ENCODE data around the gene PUSL1.

The PUSL1 gene

DNA sequence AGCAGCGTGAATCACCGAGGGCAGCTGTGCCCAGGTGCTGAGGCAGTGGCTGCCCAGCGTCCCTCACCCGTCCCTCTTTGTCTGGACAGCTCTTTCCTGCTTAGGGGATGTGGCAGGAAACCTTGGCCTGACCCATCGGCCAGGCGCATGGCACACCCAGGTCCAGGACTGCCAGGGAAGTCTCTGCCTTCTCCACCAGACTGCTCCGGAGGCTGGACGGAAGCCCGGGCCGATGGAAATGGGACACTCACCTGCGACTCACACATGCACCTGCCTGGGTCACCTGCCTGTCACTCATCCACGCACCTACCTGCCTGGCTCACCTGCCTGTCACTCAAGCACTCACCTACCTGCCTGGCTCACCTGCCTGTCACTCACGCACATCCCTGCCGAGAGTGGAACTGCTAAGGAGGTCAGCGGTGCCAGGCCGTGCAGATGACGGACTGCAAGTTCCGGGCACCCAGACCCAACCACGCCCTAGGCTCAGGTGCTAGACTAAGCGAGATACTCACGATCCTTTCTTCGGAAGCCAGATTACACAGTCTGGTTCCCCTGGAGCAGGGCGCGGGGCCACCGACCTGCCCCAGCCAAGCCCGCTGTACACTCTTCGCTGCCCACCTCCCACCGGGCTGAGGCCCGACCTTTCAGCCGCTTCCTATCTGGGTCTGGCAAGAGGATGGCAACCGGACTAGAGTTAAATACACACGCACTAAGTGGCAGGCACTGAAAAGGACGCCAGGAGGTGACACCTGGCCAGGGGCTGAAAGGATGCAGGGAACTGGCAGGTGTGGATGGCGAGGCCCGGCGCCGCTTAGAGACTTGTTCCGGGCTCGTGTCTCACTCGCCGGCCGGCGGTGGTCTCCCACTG is 35.8 kb upstream of the PUSL1 start:
- TF ChIP-seq POLR2A (IDR thresholded peaks at IDR 0.05; ENCODE audit: low read length) (no peak), GATA1 (IDR thresholded peaks at IDR 0.05; ENCODE audit: low read depth, low read length) (no peak)
- DNase-seq = no peak

DNA sequence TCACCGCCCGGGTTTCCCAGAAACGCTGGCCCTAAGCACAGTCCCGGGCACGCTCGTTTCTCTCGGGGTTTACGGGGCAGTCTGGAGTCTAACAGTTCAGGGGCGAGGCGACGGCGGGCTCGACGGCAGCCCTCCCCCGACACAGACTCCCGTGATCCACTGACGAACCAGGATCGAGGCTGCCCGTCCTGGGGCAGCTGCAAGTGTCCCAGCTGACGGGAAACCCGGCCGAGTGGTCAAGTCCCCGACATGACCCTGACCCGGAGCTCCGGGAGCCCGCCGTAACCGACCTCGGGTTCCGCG is 35.2 kb upstream of the PUSL1 start:
- peak; percentile 48 to 61 for DNase-seq
- TF ChIP-seq GATA1 (IDR thresholded peaks at IDR 0.05; ENCODE audit: low read depth, low read length) (no peak), POLR2A (IDR thresholded peaks at IDR 0.05; ENCODE audit: low read length) (no peak)

DNA sequence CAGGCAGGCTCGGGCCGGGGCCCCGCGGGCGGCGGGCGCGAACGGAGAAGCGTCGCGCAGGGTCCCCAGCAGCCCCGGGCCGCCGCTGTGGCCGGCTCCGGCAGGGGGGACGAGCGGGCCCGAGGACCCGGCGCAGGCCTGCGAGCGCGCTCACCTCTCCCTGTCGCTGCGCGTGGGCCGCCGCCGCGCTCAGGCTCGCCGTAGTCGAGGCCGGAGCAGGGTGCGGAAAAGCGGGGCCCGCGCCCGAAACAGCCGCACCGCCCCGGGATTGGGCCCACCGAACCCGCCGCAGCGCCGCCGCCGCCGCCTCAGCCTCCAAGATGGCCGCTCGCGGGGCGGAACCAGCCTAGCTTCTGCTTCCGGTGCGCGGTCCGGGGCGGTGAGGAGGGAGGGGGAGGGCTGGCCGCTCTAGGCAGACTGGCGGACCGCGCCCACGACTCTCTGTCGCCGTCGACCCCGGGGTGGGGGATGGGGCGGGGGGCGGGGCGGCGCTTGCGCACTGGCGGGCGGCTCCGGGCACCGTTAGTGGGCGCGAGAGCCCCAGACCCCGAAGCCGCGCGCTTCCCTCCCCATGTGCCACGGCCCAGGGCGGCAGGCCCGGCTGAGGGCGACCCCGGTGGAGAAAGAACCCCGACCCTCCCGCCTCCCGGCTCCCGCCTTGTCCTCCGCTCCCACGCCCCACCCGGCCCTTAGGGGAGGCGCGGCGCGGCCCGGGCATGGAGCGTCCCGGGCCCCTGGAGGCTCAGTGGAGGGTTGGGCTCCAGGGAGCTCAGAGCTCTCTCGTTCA is 34.7 kb upstream of the PUSL1 start, which contains the start of gene UBE2J2:
TSS of gene UBE2J2 (minus strand) at position 343 of the 787 bp plus-strand sequence. CDS start 5,862 bp downstream, outside the sequence.
- DNase-seq = peak; percentile 96
- TF ChIP-seq GATA1 (IDR thresholded peaks at IDR 0.05; ENCODE audit: low read depth, low read length) (no peak), POLR2A (IDR thresholded peaks at IDR 0.05; ENCODE audit: low read length) (peak; percentile 28)

DNA sequence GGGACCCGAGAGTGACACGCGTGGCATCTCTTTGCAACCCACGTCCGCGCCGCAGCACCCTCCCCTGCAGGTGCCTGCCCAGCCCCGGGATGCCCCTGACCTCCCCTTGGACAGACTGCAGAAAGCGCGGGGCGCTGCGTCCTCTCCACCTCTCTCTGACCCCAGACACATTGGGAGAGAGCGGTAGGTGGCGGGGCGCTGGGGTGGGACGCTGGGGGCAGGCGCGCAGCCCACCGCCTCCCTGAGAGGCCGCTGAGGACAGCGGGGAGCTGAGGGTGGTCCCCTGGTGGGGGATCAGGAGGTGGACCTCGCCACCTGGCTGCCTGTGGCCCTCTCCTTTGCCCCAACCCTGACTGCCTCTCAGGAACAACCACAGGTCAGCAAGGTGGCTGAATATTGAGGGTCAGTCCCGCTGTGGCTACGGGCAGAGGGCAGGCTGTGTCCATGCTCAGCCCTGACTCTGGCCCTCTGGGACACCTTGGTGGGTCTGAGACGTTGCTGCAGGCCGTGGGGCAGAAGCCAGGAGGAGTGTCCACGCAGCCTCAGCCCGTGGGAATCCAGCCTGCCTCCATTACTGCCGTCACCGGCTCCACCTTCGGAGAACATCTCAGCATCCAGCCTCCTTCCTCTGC is 34.0 kb upstream of the PUSL1 start:
- TF ChIP-seq POLR2A (IDR thresholded peaks at IDR 0.05; ENCODE audit: low read length) (no peak), GATA1 (IDR thresholded peaks at IDR 0.05; ENCODE audit: low read depth, low read length) (no peak)

DNA sequence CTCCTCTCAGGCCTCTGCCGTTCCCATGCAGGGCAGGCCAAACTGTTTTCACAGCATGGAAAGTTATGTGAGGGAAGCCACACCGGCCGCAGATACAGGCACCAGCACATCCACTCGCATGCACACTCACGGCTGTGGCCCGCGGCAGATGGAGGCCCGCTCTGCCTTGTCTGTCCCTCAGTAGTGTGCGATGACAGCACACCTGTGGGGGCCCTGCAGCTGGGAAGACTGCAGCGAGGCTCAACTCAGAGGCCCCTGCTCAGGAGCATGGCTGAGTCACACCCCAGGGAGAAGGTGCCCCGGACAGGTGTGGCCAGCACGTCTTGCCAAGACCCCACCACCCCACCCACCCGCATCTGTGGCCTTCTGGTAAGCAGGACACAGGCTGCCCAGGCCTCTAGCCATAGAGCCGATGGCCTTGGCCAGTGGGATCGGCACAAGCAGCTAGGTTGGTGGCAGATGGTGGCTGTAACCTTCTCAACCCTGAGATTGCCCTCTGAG is 33.4 kb upstream of the PUSL1 start:
- TF ChIP-seq POLR2A (IDR thresholded peaks at IDR 0.05; ENCODE audit: low read length) = no peak
- no peak for TF ChIP-seq GATA1 (IDR thresholded peaks at IDR 0.05; ENCODE audit: low read depth, low read length)
- no peak for DNase-seq

More for the DNA sequence above, 34.0 kb upstream of the PUSL1 start:
- no peak for DNase-seq

GRCh38 chr1:1275836-1276235 is 32.6 kb upstream of the PUSL1 start:
- no peak for DNase-seq

GRCh38 chr1:1278620-1279019 is 29.8 kb upstream of the PUSL1 start:
- TF ChIP-seq GATA1 (IDR thresholded peaks at IDR 0.05; ENCODE audit: low read depth, low read length) = no peak
- TF ChIP-seq POLR2A (IDR thresholded peaks at IDR 0.05; ENCODE audit: low read length) = no peak

More at GRCh38 chr1:1275836-1276235, 32.6 kb upstream of the PUSL1 start:
- no peak for TF ChIP-seq POLR2A (IDR thresholded peaks at IDR 0.05; ENCODE audit: low read length)
- TF ChIP-seq GATA1 (IDR thresholded peaks at IDR 0.05; ENCODE audit: low read depth, low read length) = no peak

GRCh38 chr1:1279028-1279427 is 29.4 kb upstream of the PUSL1 start:
- no peak for DNase-seq
- TF ChIP-seq GATA1 (IDR thresholded peaks at IDR 0.05; ENCODE audit: low read depth, low read length) (no peak), POLR2A (IDR thresholded peaks at IDR 0.05; ENCODE audit: low read length) (no peak)

More at GRCh38 chr1:1278620-1279019, 29.8 kb upstream of the PUSL1 start:
- no peak for DNase-seq

- no peak for DNase-seq
- TF ChIP-seq GATA1 (IDR thresholded peaks at IDR 0.05; ENCODE audit: low read depth, low read length) = no peak
- no peak for TF ChIP-seq POLR2A (IDR thresholded peaks at IDR 0.05; ENCODE audit: low read length)
Observed at GRCh38 chr1:1280782-1281481, 27.5 kb upstream of the PUSL1 start.

- TF ChIP-seq GATA1 (IDR thresholded peaks at IDR 0.05; ENCODE audit: low read depth, low read length) (no peak), POLR2A (IDR thresholded peaks at IDR 0.05; ENCODE audit: low read length) (no peak)
- no peak for DNase-seq
Observed at GRCh38 chr1:1281533-1282321, 26.7 kb upstream of the PUSL1 start.

- no peak for DNase-seq
- TF ChIP-seq POLR2A (IDR thresholded peaks at IDR 0.05; ENCODE audit: low read length) (no peak), GATA1 (IDR thresholded peaks at IDR 0.05; ENCODE audit: low read depth, low read length) (no peak)
Observed at GRCh38 chr1:1282998-1283397, 25.4 kb upstream of the PUSL1 start.

DNA sequence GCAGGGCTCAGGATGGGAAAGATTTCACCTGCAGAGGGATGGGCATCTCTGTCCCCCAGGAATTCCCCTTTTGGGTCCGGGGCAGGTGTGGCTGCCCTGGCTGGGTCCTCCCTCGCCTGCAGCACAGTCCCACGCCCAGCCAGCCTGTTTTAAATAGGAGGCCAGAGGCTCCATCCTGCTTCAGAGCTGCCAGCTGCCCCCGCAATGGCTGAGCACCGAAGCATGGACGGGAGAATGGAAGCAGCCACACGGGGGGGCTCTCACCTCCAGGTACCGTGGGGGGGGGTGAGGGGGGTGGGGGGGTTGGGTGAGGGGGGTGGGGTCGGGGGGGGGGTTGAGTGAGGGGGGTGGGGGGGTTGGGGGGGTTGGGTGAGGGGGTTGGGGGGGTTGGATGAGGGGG is 24.6 kb upstream of the PUSL1 start:
- TF ChIP-seq POLR2A (IDR thresholded peaks at IDR 0.05; ENCODE audit: low read length) = no peak
- TF ChIP-seq GATA1 (IDR thresholded peaks at IDR 0.05; ENCODE audit: low read depth, low read length) = no peak
- DNase-seq = peak; percentile 14 to 42

All from erythroblast (primary cell).